IMR-90 (cell line): ENCODE measurements around the gene PP2D1. TPM values are rescaled to one million over a fixed set of nuclear protein-coding genes. Genes with fewer than 3 reads are reported as not detected.

Source experiments
- ATAC-seq: fragments of 200-7000 bp; cut with Tn5 transposase; 2 replicates; pipeline ENCODE4 v1.9.1; 2020; ENCODE audit warnings: low read depth, mild to moderate bottlenecking, moderate library complexity
- Bru-seq: library from RNA; stranded (reverse); fragments of 400-500 nt; gene quantifications from one replicate; lab custom pipeline; 2021; lab: Mats Ljungman, UMichigan
- BruChase-seq, 2 experiments: library from RNA; stranded (reverse); fragments of 400-500 nt; gene quantifications; one replicate each; lab custom pipeline; 2021; lab: Mats Ljungman, UMichigan
- BruUV-seq: library from RNA; stranded (reverse); fragments of 400-500 nt; replicated peaks from 2 replicates; lab custom pipeline; 2021; lab: Mats Ljungman, UMichigan
- CTCF ChIA-PET: fragments of 300-600 bp; formaldehyde crosslinking; extraction: SDS; loops from one replicate; lab custom pipeline; 2021; ENCODE audit warnings: antibody characterized with exemption; lab: Yijun Ruan, JAX
- POLR2A ChIA-PET: fragments of 300-600 bp; sonication (Branson Sonifier 250); formaldehyde crosslinking; loops from one replicate; lab custom pipeline; 2022; ENCODE audit warnings: antibody characterized with exemption; ENCODE audit not compliant: unreplicated experiment; lab: Charles Lee
- DNase-seq: peaks from one replicate; pipeline ENCODE4 v3.0.0; 2013
- H2AFZ ChIP-seq: replicated peaks from 2 replicates; pipeline ENCODE3; 2013; ENCODE audit warnings: low read length, mild to moderate bottlenecking; ENCODE audit not compliant: poor library complexity
- H2AK5ac ChIP-seq: 2 replicates; pipeline ENCODE4 v1.6.1; 2013; ENCODE audit warnings: low read depth, low read length, inconsistent platforms
- H2AK9ac ChIP-seq: replicated peaks from 2 replicates; pipeline ENCODE3; 2013; ENCODE audit warnings: mild to moderate bottlenecking, low read depth, low read length, moderate library complexity; ENCODE audit not compliant: poor library complexity
- H2BK120ac ChIP-seq: 2 replicates; pipeline ENCODE4 v1.6.1; 2013; ENCODE audit warnings: low read depth, low read length, inconsistent platforms
- H2BK15ac ChIP-seq: 3 replicates; pipeline ENCODE4 v1.6.1; 2013; ENCODE audit warnings: low read depth, low read length, inconsistent platforms
- H2BK20ac ChIP-seq: 2 replicates; pipeline ENCODE4 v1.6.1; 2013; ENCODE audit warnings: low read depth, mild to moderate bottlenecking, inconsistent platforms, low read length, moderate library complexity
- H2BK5ac ChIP-seq: 2 replicates; pipeline ENCODE4 v1.6.1; 2013; ENCODE audit warnings: mild to moderate bottlenecking, low read depth, low read length, inconsistent platforms; ENCODE audit not compliant: poor library complexity, severe bottlenecking
- H3K14ac ChIP-seq: replicated peaks from 2 replicates; pipeline ENCODE4 v1.6.1; 2013; ENCODE audit warnings: low read depth, low read length, inconsistent platforms
- H3K18ac ChIP-seq: 2 replicates; pipeline ENCODE4 v1.6.1; 2013; ENCODE audit warnings: low read depth, low read length, control low read depth
- H3K23ac ChIP-seq: 2 replicates; pipeline ENCODE4 v1.6.1; 2013; ENCODE audit warnings: low read depth, low read length, inconsistent platforms
- H3K27ac ChIP-seq: 2 replicates; pipeline ENCODE4 v1.5.1; 2013; ENCODE audit warnings: mild to moderate bottlenecking, control low read depth, low read length; ENCODE audit not compliant: insufficient read depth
- H3K27me3 ChIP-seq: 2 replicates; pipeline ENCODE4 v1.6.1; 2013; ENCODE audit warnings: low read length; ENCODE audit not compliant: control insufficient read depth, insufficient read depth
- H3K36me3 ChIP-seq: 2 replicates; pipeline ENCODE4 v1.6.1; 2013; ENCODE audit warnings: low read length, mixed read lengths; ENCODE audit not compliant: control insufficient read depth, insufficient read depth
- H3K4ac ChIP-seq: 2 replicates; pipeline ENCODE4 v1.6.1; 2013; ENCODE audit warnings: low read depth, low read length, inconsistent platforms
- H3K4me1 ChIP-seq: 2 replicates; pipeline ENCODE4 v1.6.1; 2013; ENCODE audit warnings: low read length, mixed read lengths; ENCODE audit not compliant: control insufficient read depth, insufficient read depth
- H3K4me2 ChIP-seq: 2 replicates; pipeline ENCODE4 v1.6.1; 2013; ENCODE audit warnings: low read depth, mild to moderate bottlenecking, control low read depth, low read length, moderate library complexity
- H3K4me3 ChIP-seq: 2 replicates; pipeline ENCODE4 v1.5.1; 2013; ENCODE audit warnings: low read depth, mild to moderate bottlenecking, control low read depth, low read length, moderate library complexity; ENCODE audit not compliant: insufficient read depth
- H3K56ac ChIP-seq: 2 replicates; pipeline ENCODE4 v1.6.1; 2013; ENCODE audit warnings: low read length, inconsistent platforms; ENCODE audit not compliant: insufficient read depth; ENCODE audit errors: extremely low read depth
- H3K79me1 ChIP-seq, 2 experiments: 2 replicates each; pipeline ENCODE4 v1.6.1; 2013; ENCODE audit warnings: low read length in 2 of 2, inconsistent platforms in 1 of 2, low read depth in 1 of 2
- H3K9ac ChIP-seq: 2 replicates; pipeline ENCODE4 v1.6.1; 2013; ENCODE audit warnings: low read depth, low read length, control low read depth
- H3K9me1 ChIP-seq: 2 replicates; pipeline ENCODE4 v1.6.1; 2013; ENCODE audit warnings: low read length, inconsistent platforms; ENCODE audit not compliant: insufficient read depth
- H3K9me3 ChIP-seq: 2 replicates; pipeline ENCODE4 v1.6.1; 2013; ENCODE audit warnings: low read length; ENCODE audit not compliant: control insufficient read depth, insufficient read depth
- H4K20me1 ChIP-seq: 2 replicates; pipeline ENCODE4 v1.6.1; 2013; ENCODE audit warnings: low read length, inconsistent platforms; ENCODE audit not compliant: insufficient read depth
- H4K5ac ChIP-seq: 2 replicates; pipeline ENCODE4 v1.6.1; 2013; ENCODE audit warnings: mild to moderate bottlenecking, low read depth, low read length, control low read depth
- H4K8ac ChIP-seq, 2 experiments: 2 replicates each; pipeline ENCODE4 v1.6.1; 2013; ENCODE audit warnings: low read depth in 2 of 2, low read length in 2 of 2, control low read depth in 1 of 2, inconsistent platforms in 1 of 2
- H4K91ac ChIP-seq: 2 replicates; pipeline ENCODE4 v1.6.1; 2013; ENCODE audit warnings: low read depth, low read length, inconsistent platforms; ENCODE audit not compliant: insufficient read depth
- MAFK ChIP-seq: IDR thresholded peaks from 2 replicates; pipeline ENCODE4 v1.6.1; 2012; ENCODE audit warnings: low read depth, low read length, improper control_type of control experiment
- MAZ ChIP-seq: IDR thresholded peaks from 2 replicates; pipeline ENCODE4 v1.6.1; 2012; ENCODE audit warnings: low read depth, mild to moderate bottlenecking, low read length, improper control_type of control experiment, moderate library complexity, borderline replicate concordance
- MXI1 ChIP-seq: IDR thresholded peaks from 2 replicates; pipeline ENCODE4 v1.6.1; 2012; ENCODE audit warnings: low read depth, mild to moderate bottlenecking, low read length, moderate library complexity, borderline replicate concordance
- NFE2L2 ChIP-seq: fragments of 150-350 bp; IDR thresholded peaks from 2 replicates; pipeline ENCODE4 v1.6.1; 2016; ENCODE audit warnings: low read depth, mild to moderate bottlenecking, low read length
- POLR2A ChIP-seq: IDR thresholded peaks from 2 replicates; pipeline ENCODE4 v1.6.1; 2012; ENCODE audit warnings: mild to moderate bottlenecking, low read depth, low read length
- RFX5 ChIP-seq: IDR thresholded peaks from 2 replicates; pipeline ENCODE4 v1.8.0; 2012; ENCODE audit warnings: low read depth, mild to moderate bottlenecking, low read length, moderate library complexity
- SMC3 ChIP-seq: fragments of 150-350 bp; IDR thresholded peaks from 2 replicates; pipeline ENCODE4 v1.6.1; 2016; ENCODE audit warnings: low read depth, mild to moderate bottlenecking, antibody characterized with exemption, low read length, moderate library complexity
- WGBS, 2 experiments: methylation state at CpG; one replicate each; pipeline versions ENCODE4 v1.1.5 to v1.1.7; 2013; ENCODE audit warnings: missing lambda C conversion rate in 2 of 2; ENCODE audit not compliant: insufficient read length in 1 of 2; ENCODE audit errors: extremely low coverage in 2 of 2; 5-methylcytosine and 5-hydroxymethylcytosine counted together
- dilution Hi-C: fragments of 300-500 bp; cut with HindIII; formaldehyde crosslinking; loops from one replicate; pipeline ENCODE4 v1.14.3; 2018; ENCODE audit warnings: low sequenced_read_pairs; ENCODE audit not compliant: unreplicated experiment
- in situ Hi-C: fragments of 300-500 bp; cut with MboI; formaldehyde crosslinking; loops from 3 replicates; pipeline ENCODE4 v1.14.3; 2019; ENCODE audit warnings: low sequenced_read_pairs, inconsistent platforms, mixed read lengths
- intact Hi-C: fragments of 100-400 bp; cut with micrococcal nuclease; formaldehyde crosslinking; loops from 2 replicates; pipeline ENCODE4 v1.10.0; 2022
- long read RNA-seq: library from polyadenylated mRNA; unstranded; transcript quantifications from one replicate; pipeline ENCODE4 v2.0.0, GENCODE V29; 2021; ENCODE audit not compliant: unreplicated experiment
- polyA plus RNA-seq, 3 experiments: library from polyadenylated mRNA; depleted of rRNA; stranded (reverse); fragments of >200 nt; gene quantifications; 2 replicates each; pipeline ENCODE4 v1.2.3, GENCODE V29; 2012; ENCODE audit warnings: low replicate concordance in 1 of 3
- total RNA-seq: library from RNA; depleted of rRNA; stranded (reverse); fragments of >200 nt; gene quantifications from 2 replicates; pipeline ENCODE4 v1.2.3, GENCODE V29; 2012; rRNA removed

The PP2D1 gene, protein sequence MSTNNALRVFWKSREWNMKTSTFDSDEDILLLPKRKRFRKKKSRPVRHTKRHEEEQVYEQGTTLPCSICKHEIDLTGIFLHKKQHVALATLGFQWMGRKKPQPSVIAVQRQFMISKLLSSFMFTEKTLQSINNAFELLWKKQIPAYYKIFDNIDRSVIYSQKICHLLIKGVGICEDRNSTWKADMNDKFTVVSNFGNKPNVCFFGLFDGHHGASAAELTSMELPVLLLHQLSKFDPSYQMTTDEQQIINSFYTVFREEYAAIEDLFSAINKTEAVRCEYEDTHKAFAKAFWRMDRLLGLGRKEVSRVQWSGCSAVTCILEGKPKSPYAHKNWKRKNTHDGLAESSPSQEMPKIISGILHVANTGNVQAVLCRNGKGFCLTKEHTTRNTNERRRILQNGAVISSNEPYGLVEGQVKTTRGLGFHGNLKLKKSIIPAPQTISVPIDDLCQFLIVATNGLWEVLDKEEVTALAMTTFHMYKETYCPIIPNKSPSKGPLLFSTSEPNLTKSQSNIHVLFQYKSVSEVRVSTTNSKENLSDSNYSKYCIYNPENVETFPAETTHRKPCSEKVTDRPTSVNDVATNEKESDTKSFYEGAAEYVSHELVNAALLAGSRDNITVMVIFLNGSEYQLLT
- not detected in 2 replicates for total RNA-seq
- not detected in 2 replicates for polyA plus RNA-seq (2012; rRNA removed)
- polyA plus RNA-seq (2012; cell fraction: cytosol; rRNA removed): not detected in 2 replicates
- polyA plus RNA-seq (2012; cell fraction: nucleus; rRNA removed; ENCODE audit: low replicate concordance): not detected in 2 replicates
- Bru-seq, nascent RNA: not detected
- BruChase-seq, experiment 1, labeled RNA remaining after a 6-hour chase: not detected
- BruChase-seq, experiment 2, labeled RNA remaining after a 2-hour chase: not detected
- long read RNA-seq, partial matches to known transcripts: 0 of 1 reads
- long read RNA-seq, other reads (novel, unspliced or antisense): 1 of 1 reads

DNA sequence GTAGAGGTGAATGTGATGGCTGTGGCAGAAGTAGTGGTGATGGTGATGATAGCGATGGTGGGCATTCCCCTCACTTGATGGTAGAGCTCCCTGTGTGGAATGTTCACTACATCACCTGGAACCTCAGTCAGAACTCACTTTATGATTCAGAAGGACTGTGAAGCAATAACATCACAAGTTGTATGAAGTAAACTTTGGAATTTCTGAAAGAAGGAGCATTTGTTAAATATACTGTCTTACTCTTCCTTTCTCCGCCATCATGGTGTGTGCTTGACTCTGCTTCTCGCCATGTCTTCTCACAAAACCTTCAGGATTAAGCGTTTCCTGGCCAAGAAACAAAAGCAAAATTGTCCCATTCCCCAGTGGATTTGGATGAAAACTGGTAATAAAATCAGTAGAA, at the start of gene PP2D1:
TSS of gene PP2D1 (minus strand) at position 101 of the 400 bp plus-strand sequence. CDS start 192 bp downstream, outside the sequence.
- intact Hi-C loops: no loop called here
- TF ChIP-seq NFE2L2 (no peak), MAFK (no peak), MXI1 (no peak), POLR2A (no peak), RFX5 (no peak), MAZ (no peak), SMC3 (no peak)
- Histone ChIP-seq H4K20me1 (no peaks in the 10 kb centered on the region), H3K9ac (no peak within 1 kb of the TSS), H3K9me1 (no peaks in the 10 kb centered on the region; the same call in 1 of the 2 replicates), H3K4me2 (no peak within 1 kb of the TSS), H3K27ac (no peak within 1 kb of the TSS), H2AK5ac (no peak within 1 kb of the TSS), H2BK5ac (no peak within 1 kb of the TSS), H4K8ac (no peak within 1 kb of the TSS), H2BK15ac (no peak within 1 kb of the TSS), H2AK9ac (no peak within 1 kb of the TSS), H2AFZ (no peak within 1 kb of the TSS), H3K14ac (no peak within 1 kb of the TSS), H2BK20ac (no peak within 1 kb of the TSS), H3K9me3 (no peaks in the 10 kb centered on the region), H3K36me3 (no peaks in the 10 kb centered on the region), H3K4ac (no peak within 1 kb of the TSS), H4K91ac (no peak within 1 kb of the TSS), H3K56ac (no peak within 1 kb of the TSS), H3K23ac (no peak within 1 kb of the TSS), H3K27me3 (no peaks in the 10 kb centered on the region), H3K79me1 (no peaks in the 10 kb centered on the region), H3K4me1 (no peaks in the 10 kb centered on the region), H3K18ac (no peak within 1 kb of the TSS), H3K4me3 (no peak within 1 kb of the TSS), H2BK120ac (no peak within 1 kb of the TSS), H4K5ac (no peak within 1 kb of the TSS)
- no peak for ATAC-seq
- WGBS, 2 experiments: no CpG with 5 or more reads among the region's 4 CpGs
- DNase-seq: no peak
- BruUV-seq: no TSS peak
- in situ Hi-C loops: no loop called here
- dilution Hi-C loops: no loop called here
- ChIA-PET POLR2A (no interaction called here), CTCF (no interaction called here)
